ENCODE results near the gene KATNB1. TPM values are rescaled to one million over a fixed set of nuclear protein-coding genes. Genes with fewer than 3 reads are reported as not detected.

KATNB1 gene
- total and polyA plus RNA-seq, 2 donors (not counting 1 experiment from before 2014, with no cell fraction given), result 6.7 to 15.2 TPM

DNA sequence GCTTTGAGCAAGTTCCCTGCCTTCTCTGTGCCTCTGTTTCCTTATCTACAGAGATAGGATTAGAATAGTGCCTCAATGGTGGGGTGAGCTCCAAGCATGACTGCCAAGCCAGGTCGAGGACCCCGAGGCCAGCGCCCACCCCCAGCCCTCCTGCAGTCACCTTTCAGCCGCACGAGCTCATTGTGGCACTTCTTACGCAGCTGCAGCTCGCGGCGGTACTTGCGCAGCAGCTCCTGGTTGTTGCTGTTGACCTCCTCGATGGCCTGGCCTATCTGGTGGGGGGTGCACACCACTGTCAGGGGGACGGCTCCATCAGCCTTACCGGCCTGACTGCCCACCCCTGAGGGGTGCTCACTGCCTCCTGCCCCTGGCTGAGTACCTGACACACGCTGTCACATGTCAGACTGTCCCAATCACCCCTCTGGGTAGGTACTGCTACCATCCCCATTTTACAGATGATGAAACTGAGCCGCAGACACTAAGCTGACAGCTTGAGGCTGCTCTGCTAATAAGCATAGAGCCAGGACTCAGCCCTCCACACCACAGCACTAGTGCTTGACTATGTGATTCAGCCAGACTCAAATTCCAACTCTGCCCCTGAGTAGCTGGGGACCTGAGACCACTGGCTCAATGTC is 31.3 kb downstream of the KATNB1 start:
- no peak overlapping the region for H3K9ac ChIP-seq (ENCODE audit: insufficient read depth, low read length)
- H3K4me2 ChIP-seq (ENCODE audit: extremely low read depth, insufficient read depth, low read length), result no peak overlapping the region
- no peak overlapping the region for H2AFZ ChIP-seq (ENCODE audit: low read length)
- H3K4me3 ChIP-seq (replicated peaks in 1 of 4; ENCODE audit: control extremely low read depth in 1 of 4, insufficient read depth in 1 of 4, low read depth in 3 of 4, low read length in 4 of 4), result no peak overlapping the region
- no peak for DNase-seq (ENCODE audit: low read depth in 2 of 2)
- H4K20me1 ChIP-seq (ENCODE audit: control insufficient read depth, extremely low read depth, insufficient read depth, low read length), result no peaks in the 10 kb centered on the region
- peaks cover 7% of the 10 kb centered on the region for H3K4me1 ChIP-seq (ENCODE audit: control insufficient read depth, extremely low read depth, insufficient read depth, low read length)
- no peaks in the 10 kb centered on the region for H3K9me3 ChIP-seq (ENCODE audit: control insufficient read depth, insufficient read depth, low read depth, low read length)
- peaks cover 23% of the 10 kb centered on the region for H3K36me3 ChIP-seq (ENCODE audit: control insufficient read depth, insufficient read depth, low read length)
- no peak overlapping the region for H3K27ac ChIP-seq (ENCODE audit: insufficient read depth, low read length)
- no peak for TF ChIP-seq EZH2 (IDR thresholded peaks at IDR 0.05; ENCODE audit: low read length, missing control alignments)
- TF ChIP-seq, protein P1, sequence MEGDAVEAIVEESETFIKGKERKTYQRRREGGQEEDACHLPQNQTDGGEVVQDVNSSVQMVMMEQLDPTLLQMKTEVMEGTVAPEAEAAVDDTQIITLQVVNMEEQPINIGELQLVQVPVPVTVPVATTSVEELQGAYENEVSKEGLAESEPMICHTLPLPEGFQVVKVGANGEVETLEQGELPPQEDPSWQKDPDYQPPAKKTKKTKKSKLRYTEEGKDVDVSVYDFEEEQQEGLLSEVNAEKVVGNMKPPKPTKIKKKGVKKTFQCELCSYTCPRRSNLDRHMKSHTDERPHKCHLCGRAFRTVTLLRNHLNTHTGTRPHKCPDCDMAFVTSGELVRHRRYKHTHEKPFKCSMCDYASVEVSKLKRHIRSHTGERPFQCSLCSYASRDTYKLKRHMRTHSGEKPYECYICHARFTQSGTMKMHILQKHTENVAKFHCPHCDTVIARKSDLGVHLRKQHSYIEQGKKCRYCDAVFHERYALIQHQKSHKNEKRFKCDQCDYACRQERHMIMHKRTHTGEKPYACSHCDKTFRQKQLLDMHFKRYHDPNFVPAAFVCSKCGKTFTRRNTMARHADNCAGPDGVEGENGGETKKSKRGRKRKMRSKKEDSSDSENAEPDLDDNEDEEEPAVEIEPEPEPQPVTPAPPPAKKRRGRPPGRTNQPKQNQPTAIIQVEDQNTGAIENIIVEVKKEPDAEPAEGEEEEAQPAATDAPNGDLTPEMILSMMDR (conservative IDR thresholded peaks at IDR 0.05 in 1 of 2, IDR thresholded peaks at IDR 0.05 in 1 of 2; ENCODE audit: low read depth in 1 of 2, low read length in 2 of 2), result no peak
- H3K27me3 ChIP-seq (ENCODE audit: control insufficient read depth, insufficient read depth, low read length), result no peaks in the 10 kb centered on the region
- no peaks in the 10 kb centered on the region for H3K79me2 ChIP-seq (ENCODE audit: control insufficient read depth, insufficient read depth, low read length)

DNA sequence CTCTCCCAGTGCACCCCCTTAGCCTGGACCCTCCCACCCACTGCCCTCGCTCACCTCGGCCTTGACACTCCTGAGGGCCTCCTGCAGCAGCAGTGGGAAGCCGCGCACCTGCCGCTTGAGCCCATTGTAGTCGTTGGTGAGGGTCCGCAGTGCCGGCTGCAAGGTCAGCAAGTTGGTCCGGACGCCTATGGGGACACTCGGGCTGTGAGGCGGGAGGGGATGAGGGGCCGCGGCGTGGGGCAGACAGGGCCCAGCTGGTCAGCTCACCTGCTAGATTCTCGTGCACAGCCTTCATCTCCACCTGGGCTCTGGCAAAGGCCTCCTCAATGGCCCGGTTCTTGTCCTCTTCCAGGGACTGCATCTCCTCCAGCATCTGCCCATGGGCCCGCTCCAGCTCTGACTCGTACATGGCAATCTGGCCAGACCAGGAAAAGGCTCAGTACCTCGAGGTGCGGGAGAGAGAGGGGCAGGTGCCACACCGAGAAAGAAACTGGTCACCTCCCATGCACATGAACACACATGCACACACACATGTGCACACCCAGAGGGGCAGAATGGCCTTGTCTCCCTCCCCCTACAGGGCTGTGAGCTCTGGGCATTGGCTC is 34.1 kb downstream of the KATNB1 start:
- no peak for DNase-seq (ENCODE audit: low read depth in 2 of 2)
- no peak overlapping the region for H3K4me2 ChIP-seq (ENCODE audit: extremely low read depth, insufficient read depth, low read length)
- no peak overlapping the region for H3K9ac ChIP-seq (ENCODE audit: insufficient read depth, low read length)
- no peaks in the 10 kb centered on the region for H4K20me1 ChIP-seq (ENCODE audit: control insufficient read depth, extremely low read depth, insufficient read depth, low read length)
- H3K9me3 ChIP-seq (ENCODE audit: control insufficient read depth, insufficient read depth, low read depth, low read length), result no peaks in the 10 kb centered on the region
- H3K27me3 ChIP-seq (ENCODE audit: control insufficient read depth, insufficient read depth, low read length), result no peaks in the 10 kb centered on the region
- TF ChIP-seq, protein P1 (conservative IDR thresholded peaks at IDR 0.05 in 1 of 2, IDR thresholded peaks at IDR 0.05 in 1 of 2; ENCODE audit: low read depth in 1 of 2, low read length in 2 of 2), result no peak
- TF ChIP-seq EZH2 (IDR thresholded peaks at IDR 0.05; ENCODE audit: low read length, missing control alignments), result no peak
- H3K4me3 ChIP-seq (replicated peaks in 1 of 4; ENCODE audit: control extremely low read depth in 1 of 4, insufficient read depth in 1 of 4, low read depth in 3 of 4, low read length in 4 of 4), result no peak overlapping the region
- no peak overlapping the region for H3K27ac ChIP-seq (ENCODE audit: insufficient read depth, low read length)
- H3K4me1 ChIP-seq (ENCODE audit: control insufficient read depth, extremely low read depth, insufficient read depth, low read length), result no peaks in the 10 kb centered on the region
- H3K79me2 ChIP-seq (ENCODE audit: control insufficient read depth, insufficient read depth, low read length), result no peaks in the 10 kb centered on the region
- H3K36me3 ChIP-seq (ENCODE audit: control insufficient read depth, insufficient read depth, low read length), result peaks cover 20% of the 10 kb centered on the region
- no peak overlapping the region for H2AFZ ChIP-seq (ENCODE audit: low read length)

DNA sequence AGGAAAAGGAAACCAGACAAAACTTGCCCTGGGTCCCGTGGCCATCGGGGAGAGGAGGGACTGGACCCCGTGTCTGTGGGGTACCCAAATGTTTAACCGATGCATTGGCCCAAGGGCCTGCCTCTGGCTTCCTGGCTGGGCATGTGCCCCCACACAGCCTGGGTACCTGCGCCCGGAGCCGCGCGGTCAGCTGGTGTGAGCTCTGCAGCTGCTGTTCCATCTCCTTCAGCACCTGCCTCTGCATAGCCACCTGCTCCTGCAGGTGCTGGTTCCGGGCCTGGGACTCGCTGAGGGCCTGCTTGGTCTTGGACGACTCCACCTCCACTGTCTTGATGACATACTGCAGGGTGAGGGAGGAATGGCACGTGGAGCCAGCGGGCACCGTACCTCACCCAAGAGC is 34.8 kb downstream of the KATNB1 start:
- H3K36me3 ChIP-seq (ENCODE audit: control insufficient read depth, insufficient read depth, low read length), result peaks cover 17% of the 10 kb centered on the region

More for the DNA sequence above, 34.8 kb downstream of the KATNB1 start:
- H3K4me1 ChIP-seq (ENCODE audit: control insufficient read depth, extremely low read depth, insufficient read depth, low read length), result no peaks in the 10 kb centered on the region
- no peaks in the 10 kb centered on the region for H4K20me1 ChIP-seq (ENCODE audit: control insufficient read depth, extremely low read depth, insufficient read depth, low read length)
- no peak overlapping the region for H3K4me2 ChIP-seq (ENCODE audit: extremely low read depth, insufficient read depth, low read length)
- H3K27me3 ChIP-seq (ENCODE audit: control insufficient read depth, insufficient read depth, low read length), result no peaks in the 10 kb centered on the region
- H3K79me2 ChIP-seq (ENCODE audit: control insufficient read depth, insufficient read depth, low read length), result no peaks in the 10 kb centered on the region
- H3K4me3 ChIP-seq (replicated peaks in 1 of 4; ENCODE audit: control extremely low read depth in 1 of 4, insufficient read depth in 1 of 4, low read depth in 3 of 4, low read length in 4 of 4), result no peak overlapping the region
- TF ChIP-seq EZH2 (IDR thresholded peaks at IDR 0.05; ENCODE audit: low read length, missing control alignments), result no peak
- TF ChIP-seq, protein P1 (conservative IDR thresholded peaks at IDR 0.05 in 1 of 2, IDR thresholded peaks at IDR 0.05 in 1 of 2; ENCODE audit: low read depth in 1 of 2, low read length in 2 of 2), result no peak
- H2AFZ ChIP-seq (ENCODE audit: low read length), result no peak overlapping the region
- DNase-seq (ENCODE audit: low read depth in 2 of 2), result no peak
- H3K27ac ChIP-seq (ENCODE audit: insufficient read depth, low read length), result no peak overlapping the region
- H3K9ac ChIP-seq (ENCODE audit: insufficient read depth, low read length), result no peak overlapping the region
- H3K9me3 ChIP-seq (ENCODE audit: control insufficient read depth, insufficient read depth, low read depth, low read length), result no peaks in the 10 kb centered on the region
